GM03348 (cell line): ENCODE measurements around the gene MAN1A2.
A peak's percentile ranks its signal among the peaks of the same experiment; 100 is the strongest.
"Not testable (repeated sequence)": the region's sequence is repeated elsewhere in the genome, so short reads cannot be mapped to it uniquely, and the experiment has no call there.

Source experiments
- DNase-seq: peaks from one replicate; pipeline ENCODE4 v3.0.0; 2012; ENCODE audit warnings: low spot score

Gene MAN1A2

DNA sequence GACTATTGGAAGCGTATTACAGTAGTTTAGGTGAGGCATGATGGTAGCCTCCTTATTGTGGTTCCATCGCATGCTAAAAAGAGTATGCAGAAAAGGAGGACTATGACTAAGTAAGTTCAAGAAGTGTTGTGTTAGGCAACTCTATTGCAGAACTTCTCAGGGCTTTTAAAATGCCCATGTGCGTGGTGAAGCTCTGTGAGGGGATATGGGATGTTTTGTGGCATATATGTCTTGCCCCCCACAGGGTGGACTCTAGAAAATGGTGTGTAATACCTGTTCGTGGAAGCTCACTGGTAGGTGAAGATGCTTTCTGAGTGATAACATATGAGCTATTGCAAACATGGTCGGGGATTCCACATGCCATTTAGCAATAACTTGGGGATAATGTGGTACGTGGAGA, 31.7 kb downstream of the MAN1A2 start:
- no peak for DNase-seq

DNA sequence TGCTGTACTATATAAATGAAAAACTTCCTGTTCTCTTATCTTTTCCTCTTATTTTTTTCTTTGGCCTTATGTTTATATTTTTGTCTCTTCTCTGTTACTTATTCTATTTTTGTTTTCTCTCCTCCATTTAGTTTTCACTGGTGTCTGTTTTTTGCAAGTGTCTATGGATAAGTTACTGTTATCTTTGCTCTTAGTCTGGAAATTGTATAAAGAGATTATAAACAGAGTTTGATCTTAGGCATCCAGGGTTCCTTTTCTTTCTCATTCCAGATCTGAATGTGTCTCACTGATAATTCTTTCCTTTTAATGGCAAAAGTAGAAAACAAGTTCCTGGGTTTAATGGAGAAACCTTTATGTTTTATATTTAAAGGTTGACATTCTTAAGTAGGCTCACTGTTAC, 34.5 kb downstream of the MAN1A2 start:
- no peak for DNase-seq

DNA sequence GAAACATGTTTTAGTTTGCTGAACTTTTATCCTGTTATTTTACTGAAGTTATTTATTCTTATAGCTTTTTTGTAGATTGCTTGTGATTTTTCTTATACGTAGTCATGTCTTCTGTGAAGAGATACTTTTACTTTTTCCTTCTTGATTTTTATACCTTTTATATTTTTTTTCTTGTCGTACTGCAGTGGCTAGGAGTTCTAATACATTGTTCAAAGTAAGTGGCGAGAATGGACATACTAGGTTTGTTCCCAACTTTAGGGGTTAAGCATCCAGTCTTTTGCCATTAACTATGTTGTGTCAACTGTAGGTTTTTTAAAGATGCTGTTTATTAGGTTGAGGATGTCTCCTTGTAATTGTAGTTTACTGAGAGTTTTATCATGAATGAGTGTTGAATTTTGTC, 36.3 kb downstream of the MAN1A2 start:
- no peak for DNase-seq

DNA sequence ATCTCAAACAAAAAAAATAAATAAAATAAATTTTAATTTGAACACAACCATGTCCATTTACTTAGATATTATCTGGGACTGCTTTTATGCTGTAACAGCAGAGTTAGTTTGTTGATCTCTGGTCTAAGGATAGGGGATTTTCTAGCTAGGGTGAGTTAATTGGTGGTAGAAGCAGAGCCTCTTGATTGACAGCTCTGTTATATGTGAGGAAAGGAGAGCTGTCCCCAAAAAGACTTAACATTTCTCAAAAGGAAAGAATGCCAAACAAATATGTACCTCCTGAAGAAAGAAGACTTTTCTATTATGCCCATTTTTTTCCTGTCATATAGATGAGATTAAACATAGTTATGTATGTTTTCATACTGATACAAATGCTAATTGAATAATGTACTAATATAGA, 37.8 kb downstream of the MAN1A2 start:
- DNase-seq: no peak

DNA sequence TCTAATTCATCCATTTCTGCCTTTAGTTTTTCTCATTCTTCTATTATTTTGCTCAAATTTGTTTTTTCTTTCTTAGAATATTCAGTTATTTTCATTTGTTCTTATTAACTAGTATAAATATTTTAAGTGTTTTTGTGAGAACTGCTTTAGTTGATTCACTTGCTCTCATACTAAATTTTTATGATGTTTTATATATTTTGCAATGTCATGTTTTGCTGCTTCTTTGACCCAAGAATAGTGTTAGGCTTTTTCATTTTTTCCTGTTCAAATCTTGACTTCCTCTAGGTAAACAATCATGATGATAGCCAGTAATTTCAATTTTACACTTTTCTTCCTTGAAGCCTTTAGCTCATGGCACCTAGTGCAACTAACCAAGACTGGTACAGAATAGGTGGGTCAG, 45.2 kb downstream of the MAN1A2 start:
- DNase-seq: no peak

DNA sequence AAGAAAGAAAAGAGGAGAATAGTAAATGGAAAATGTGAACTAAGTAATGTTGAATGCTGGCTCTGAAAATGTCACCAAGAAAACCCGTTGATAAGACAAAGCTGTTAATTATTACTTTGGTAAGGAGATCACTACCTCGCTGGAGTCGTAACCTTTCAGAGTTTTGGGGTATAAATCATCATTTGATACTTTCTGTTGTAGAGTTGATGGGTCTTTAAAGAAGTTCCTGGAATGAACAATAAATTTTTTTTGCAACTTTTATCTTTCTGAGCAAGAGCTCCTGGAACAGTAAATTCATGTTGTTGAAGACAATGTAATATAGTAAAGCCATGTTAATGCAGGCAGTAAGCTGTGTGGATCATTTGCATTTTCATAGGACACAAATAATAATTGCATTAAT, 46.2 kb downstream of the MAN1A2 start:
- DNase-seq: no peak

DNA sequence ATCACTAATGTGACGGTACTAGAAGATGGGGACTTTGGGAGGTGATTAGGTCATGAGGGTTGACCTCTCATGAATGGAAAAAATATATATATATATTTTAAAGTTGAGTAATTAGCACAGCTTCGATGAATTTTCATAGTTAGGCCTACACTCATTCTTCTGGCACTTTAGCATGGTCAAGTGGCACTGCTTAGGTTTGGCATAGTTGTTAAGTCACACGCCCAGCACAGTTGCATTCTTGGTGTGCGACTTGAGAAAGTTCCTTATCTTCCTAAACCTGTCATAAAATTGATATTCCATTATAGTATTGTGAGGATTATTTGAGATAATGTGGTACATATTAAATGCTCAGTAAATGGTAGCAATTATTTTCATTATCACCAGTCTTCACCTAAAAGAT, 47.7 kb downstream of the MAN1A2 start:
- DNase-seq: no peak

DNA sequence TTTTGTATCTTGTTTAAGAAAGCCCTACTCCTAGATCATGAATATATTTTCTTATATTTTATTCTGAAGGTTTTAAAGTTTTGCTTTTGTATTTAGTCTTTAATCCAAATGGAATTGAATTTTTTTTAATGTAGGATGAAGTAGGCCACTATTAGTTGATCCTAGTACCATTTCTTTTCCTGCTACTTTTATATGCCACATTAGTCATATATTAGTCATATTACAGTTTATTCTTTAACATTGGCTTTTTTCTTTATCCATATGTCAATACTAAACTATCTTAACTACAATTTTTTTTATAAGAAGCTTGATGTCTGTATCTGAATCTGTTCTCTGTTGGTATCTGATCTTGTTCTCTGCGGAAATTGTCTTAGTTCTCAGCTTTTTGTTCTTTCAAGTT, 48.8 kb downstream of the MAN1A2 start:
- DNase-seq: no peak

DNA sequence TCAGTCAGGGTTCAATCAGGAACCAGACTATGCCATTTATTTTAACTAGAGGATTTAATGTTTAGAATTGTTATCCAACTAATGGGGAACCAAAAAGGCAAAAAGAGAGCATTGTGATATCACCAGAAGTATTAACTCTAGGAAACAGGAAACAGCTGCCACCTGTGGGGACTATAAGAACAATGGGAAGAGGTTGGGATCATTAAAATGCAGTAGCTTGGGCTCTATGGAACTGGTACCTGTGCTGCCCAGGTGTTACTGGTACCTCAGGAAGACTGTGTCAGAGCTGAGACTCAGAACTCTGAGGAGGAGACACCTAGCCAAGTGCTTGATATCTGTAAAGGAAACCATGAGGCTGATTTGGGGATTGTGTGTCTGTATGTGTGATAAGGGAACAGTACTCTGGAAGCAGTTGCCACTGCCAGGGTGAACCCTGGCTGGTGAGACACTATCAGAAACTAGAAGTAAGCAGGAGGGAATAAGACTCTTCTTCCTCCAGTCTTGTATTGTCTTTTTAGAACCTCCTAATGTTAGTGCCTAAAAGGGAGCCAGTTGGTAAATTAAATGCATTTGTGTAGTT, 49.4 kb downstream of the MAN1A2 start:
- DNase-seq: no peak

DNA sequence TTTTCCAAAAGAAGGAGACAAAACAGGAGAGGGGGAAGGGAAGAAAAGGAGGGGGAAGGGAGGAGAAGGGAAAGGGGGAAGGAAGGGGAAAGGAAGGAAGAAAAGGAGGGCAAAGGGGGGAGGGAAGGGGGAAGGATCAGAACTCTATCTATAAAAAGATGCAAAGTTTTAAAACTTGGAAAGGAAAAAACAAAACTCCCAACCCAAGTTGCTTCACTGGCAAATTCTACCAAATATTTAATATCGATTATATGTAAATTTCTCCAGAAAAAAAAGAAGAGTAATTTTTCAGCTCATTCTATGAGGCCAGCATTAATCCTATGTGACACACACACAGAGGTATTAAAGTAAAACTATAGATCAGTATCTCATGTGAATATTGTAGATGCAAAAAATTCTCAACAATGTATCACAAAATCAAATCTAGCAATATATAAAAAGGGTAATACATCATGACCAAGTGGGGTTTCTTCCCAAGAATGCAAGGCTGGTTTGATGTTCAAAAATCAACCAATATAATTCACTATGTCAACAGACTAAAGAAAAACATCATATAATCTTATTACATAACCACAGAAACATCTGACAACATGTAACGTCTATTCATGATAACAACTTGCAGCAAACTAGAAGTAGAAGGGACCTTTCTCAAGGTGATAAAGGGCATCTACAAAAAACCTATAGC, 57.9 kb downstream of the MAN1A2 start:
- no peak for DNase-seq

DNA sequence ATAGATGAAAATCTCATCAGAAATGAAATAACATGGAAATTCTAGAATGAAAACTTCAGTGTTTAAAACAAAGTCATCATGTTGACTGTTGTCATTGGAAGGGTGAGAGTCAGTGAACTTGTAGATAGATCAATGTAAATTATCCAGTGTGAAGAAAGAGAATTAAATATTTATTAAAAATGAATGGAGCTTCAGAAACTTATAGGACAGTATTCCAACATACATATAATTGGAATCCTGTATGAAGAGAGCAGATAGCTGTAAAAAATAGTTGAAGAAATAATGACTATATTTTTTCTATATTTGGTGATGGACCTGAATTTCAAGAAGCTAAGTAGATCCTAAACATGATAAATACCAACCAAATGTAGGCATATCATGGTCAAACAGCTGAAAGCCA, 60.0 kb downstream of the MAN1A2 start:
- DNase-seq: no peak

DNA sequence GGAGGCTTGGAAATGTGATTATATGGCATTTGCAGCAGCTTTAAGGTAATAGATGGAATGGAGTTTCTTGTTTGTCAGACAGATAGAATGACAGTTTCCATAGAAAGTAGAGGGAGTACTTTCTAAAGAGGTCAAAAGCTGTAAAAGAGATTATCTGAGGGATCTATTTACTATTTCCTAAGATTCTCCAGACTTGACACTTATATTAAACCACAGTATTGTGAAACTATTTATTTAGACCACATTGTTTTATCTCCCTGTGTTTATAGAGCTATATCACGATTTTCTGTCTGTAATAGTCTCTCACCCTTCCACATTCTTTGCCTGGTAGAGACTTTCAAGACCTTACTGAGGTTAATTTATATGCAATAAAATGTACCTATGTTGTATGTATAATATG, 66.7 kb downstream of the MAN1A2 start:
- DNase-seq: no peak

DNA sequence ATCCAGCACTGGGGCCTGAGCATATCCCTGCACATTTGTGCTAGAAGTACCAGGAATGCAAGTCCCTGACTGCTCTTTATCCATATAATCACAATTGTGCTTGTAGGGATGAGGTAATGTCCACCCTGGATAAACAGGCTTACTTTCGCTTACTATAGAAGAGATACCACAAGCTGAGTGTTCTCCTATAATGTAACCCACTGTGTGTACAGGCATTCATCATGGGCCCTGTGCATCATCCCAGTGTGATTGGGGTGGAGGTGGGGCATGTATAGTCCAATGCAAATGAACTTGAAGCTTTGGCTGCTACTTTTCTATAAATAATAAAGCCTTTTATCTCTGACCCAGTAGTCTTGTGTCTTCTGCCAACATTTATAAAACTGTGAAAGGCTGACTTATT, 69.3 kb downstream of the MAN1A2 start:
- no peak for DNase-seq

DNA sequence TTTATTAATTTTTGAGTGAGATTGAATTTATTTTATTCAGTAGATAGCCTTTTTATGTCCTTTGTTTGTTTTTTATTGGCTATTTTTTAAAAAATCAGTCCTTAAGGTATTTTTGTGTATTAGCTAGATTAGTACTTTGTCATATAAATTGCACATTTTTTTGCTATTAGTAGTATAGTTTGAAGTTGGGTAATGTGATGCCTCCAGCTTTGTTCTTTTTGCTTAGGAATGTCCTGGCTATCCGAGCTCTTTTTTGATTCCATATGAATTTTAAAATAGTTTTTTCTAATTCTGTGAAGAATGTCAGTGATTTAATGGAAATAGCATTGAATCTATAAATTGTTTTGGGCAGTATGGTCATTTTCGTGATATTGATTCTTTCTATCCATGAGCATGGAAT, 80.4 kb downstream of the MAN1A2 start:
- DNase-seq: no peak

DNA sequence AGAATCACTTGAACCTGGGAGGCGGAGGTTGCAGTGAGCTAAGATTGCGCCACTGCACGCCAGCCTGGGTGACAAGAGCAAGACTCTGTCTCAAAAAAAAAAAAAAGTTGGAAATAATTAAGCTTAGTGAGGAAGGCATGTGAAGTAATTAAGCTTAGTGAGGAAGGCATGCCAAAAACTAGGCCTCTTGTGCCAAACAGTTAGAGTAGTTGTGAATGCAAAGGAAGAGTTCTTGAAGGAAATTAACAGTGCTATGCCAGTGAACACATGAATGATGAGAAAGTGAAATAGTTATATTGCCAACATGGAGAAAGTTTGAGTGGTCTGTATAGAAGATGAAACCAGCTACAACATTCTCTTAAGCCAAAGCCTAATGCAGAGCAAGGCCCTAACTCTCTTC, 85.0 kb downstream of the MAN1A2 start:
- no peak for DNase-seq

DNA sequence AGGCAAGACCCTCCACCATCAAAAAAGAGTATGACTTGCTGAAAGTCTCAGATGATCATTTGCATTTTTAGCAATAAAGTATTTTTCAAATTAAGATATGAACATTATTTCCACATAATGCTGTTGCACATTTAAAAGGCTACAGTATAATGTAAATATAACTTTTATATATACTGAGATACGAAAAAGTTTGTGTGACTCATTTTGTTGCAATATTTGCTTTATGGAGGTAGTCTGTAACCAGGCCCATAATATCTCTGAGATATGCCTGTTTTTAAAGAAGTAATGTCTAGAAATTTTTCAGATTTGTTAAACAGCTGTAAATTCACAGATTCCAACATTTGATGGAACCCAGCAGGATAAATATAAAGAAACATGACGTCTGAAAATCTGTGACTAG, 86.7 kb downstream of the MAN1A2 start:
- DNase-seq: no peak

DNA sequence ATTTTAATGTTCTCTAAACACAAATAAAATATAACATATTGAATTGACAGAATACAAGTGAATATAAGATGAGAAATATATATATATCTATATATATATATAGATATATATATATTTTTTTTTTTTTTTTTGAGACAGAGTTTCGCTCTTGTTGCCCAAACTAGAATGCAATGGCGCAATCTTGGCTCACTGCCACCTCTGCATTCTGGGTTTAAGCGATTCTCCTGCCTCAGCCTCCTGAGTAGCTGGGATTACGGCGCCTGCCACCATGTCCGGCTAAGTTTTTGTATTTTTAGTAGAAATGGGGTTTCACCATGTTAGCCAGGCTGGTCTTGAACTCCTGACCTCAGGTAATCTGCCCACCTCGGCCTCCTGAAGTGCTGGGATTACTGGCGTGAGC, 91.2 kb downstream of the MAN1A2 start:
- DNase-seq: not testable (repeated sequence)

DNA sequence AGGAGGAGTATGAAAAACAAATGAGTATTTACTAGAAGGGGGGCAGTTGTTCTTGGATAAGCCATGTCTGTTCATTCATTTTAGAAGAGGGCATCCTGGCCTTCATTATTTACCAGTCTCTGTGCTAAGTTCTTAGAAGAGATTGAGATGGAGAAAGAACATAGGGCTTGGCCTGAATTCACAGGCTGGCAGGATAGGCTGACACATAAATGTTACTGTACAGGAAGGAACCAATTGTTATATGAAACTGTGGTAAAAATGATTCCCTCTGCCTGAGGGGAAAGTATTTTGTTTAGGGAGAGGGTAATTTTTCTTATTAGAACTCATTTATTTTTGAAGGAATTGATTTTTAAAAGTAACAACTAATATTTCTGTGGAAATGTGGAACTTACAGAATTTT, 99.5 kb downstream of the MAN1A2 start:
- DNase-seq: peak; percentile 3

DNA sequence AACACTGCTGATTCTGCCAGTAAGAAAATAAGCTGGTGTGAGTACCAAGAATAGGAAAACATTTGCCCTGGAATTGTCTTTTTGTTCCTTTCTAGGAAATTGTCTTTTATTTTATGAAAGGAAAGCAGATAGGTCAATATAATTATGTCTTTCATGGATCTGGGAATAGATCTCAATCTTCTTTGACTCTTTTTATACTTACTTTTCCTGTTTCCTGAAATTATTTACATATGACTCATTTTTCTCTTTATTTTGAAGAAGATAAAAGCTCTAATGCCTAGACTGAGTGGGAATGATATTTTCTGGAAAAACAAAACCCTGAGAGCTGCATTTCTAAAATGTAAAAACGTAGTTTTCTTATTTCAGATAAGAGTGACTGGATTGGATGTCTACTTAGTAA, 100.1 kb downstream of the MAN1A2 start:
- no peak for DNase-seq

DNA sequence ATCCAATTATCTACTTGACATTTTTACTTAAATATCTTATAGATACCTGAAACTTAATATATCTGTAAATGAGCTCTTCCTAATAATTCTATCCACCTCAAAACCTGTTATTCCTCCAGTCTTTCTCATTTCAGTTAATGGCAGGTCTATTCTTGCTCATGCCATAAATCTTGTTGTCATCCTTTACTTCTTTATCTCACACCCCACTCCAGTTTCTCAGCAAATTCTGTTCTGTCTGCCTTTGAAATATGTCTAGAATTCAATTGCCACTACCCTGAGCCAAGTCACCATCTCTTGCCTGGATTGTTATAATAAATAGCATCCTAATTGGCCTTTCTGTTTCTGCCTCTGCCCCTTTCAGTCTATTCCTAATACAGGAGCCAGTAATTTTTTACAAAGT, 105.8 kb downstream of the MAN1A2 start:
- DNase-seq: no peak

DNA sequence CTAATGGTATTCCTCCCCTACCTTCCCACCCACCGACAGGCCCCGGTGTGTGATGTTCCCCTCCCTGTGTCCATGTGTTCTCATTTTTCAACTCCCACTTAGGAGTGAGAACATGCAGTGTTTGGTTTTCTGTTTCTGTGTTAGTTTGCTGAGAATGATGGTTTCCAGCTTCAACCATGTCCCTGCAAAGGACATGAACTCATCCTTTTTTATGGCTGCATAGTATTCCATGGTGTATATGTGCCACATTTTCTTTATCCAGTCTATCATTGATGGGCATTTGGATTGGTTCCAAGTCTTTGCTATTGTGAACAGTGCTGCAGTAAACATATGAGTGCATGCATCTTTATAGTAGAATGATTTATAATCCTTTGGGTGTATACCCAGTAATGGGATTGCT, 108.2 kb downstream of the MAN1A2 start:
- DNase-seq: not testable (repeated sequence)

DNA sequence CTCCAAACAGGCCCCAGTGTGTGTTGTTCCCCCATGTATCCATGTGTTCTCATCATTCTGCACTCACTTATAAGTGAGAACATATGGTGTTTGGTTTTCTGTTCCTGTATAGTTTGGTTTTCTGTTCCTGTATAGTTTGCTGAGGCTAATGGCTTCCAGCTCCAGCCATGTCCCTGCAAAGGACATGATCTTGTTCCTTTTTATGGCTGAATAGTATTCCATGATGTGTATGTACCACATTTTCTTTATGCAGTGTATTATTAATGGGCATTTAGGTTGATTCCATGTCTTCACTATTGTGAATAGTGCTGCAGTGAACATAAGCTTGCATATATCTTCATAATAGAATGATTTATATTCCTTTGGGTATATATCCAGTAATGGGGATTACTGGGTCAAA, 111.8 kb downstream of the MAN1A2 start:
- no peak for DNase-seq

DNA sequence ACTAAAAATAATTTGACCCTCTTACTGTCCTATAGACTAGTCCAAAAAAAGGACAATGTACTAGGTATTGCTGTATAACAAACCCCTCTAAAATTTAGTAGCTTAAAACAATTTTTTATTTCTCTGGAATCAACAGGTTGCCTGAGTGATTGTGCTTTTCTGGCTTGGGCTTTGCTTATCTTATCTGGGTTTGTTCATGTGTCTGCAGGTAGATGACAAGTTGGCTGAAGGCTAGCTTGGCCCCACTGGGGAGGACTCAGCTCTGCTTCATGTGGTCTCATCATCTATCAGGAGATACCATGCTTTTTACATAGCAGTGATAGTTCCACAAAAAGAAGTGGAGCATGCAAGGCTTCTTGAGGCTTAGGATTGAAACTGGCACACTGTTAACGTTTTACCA, 114.2 kb downstream of the MAN1A2 start:
- DNase-seq: no peak

DNA sequence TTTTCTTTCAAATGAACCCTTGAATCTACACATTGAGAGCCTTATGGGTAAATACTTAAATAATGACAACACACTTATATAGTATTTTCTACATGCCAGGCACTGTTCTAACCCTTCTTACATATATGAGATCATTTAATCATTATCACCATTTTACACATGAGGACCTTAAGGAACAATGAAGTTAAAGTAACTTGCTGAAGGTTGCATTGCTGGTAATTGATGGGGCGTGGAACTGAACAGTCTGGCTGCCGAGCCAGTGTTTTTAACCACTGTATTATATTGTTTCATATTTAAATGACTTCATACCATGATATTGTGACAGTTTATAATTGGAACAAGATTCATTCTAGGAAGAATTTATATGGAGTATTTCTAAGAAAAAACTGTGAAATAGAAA, 126.7 kb downstream of the MAN1A2 start:
- DNase-seq: no peak
